CD4-positive, alpha-beta T cell treated with Interferon gamma for 1 hour (primary cell): ENCODE measurements around the gene CLEC16A.

Source experiments
- DNase-seq: peaks from one replicate; pipeline ENCODE4 v3.0.0-alpha.2; 2020

The CLEC16A gene

DNA sequence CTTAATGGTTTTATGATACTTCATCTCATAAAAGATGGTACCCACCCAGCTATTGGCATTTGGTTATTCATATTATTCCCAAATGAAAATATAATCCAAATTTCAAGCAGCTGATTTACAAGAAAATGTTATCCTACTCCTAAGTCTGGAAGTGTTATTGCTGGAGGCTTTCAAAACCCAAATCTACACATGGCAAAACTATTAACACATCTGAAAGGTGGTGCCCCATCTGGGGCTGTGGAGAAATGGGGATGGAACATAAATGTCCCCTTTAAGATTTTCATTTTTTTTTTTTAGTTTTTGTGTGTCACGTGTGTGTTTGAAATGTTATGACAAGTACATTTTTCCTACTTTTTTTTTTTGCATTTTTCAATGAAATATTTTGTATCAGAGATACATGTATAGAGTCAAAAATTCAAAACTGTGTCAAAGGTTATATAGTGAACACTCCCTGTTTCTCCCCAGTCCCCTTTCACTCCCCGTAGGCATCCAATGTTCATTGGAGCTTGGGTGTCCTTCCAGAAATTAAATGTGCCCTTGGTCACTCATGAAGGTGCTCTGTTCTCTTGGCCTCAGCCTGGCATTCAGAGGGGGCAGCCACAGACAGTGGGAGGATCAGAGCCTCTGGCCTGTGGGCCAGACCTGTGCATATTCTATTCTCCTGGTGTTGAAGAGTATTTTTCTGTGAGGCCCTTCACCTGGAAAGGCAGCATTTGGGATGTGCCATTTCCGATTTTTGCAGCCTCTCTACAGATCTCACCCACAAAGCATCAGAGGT lies 79.1 kb downstream of the CLEC16A start:
- DNase-seq: no peak

- DNase-seq: no peak
Measured at GRCh38 chr16:11024333-11025053, 80.1 kb downstream of the CLEC16A start.

DNA sequence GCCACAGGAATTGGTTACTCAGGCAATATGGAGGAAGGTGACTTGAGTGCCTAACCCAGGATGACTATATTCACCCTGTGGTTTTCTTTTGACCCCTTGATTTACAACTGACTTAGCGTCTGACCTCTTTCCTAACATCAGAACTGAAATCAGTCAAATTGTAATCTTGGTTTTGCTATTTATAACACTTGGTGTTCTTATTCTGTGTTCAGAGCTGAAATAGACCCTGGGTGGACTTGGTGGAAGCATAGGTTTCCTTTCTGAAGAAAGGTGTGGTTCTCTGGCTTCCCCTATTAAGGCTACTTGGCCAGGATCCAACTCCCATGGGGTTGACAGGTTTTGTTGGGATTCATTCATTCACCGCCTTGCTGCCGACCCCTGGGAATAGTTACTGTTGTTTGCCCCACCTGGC lies 80.8 kb downstream of the CLEC16A start:
- DNase-seq: no peak

- DNase-seq: no peak
Measured at GRCh38 chr16:11029948-11030347, 85.6 kb downstream of the CLEC16A start.

GRCh38 chr16:11030990-11031510 lies 86.7 kb downstream of the CLEC16A start:
- no peak for DNase-seq

DNA sequence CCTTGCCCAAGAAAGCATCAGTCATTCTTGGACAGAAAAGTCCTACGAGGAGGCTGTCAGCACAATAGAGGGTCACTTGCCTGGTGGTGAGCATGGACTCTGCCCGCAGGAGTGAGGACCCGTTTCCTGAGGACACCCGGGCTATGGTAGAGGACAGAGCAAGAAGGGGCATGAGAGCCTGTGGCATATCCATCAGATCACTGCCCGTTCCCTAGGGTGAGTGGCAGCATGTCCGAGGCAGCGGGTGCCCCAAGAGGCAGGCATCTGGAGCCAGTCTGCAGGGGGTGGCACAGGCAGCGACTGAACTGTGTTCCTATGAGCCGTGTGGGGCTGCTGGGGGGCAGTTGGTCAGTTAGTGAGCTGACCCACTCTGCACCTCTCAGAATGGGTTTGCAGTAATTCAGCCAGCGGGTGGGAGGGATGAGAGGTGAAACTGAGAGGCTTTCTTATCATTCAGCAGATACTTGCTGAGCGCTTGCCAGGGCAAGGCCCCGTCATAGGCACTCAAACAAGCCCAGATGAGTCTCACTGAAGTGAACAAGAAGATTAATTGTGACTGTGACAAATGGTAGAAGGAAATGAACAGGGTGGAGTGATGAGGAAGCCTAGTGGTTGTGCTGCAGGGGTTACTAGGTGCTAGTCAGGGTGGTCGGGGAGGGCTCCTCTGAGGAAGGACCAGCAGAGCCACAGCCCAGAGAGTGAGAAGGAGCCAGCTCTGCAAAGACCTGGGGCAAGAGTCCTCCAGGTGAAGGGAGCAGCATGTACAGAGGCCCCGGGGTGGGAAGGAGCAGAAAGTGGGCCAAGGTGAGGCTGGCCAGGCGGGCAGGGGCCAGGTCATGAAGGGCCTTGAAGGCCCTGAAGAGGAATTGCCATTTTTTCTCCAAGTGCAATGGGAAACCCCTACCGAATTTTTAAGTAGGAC lies 87.9 kb downstream of the CLEC16A start:
- DNase-seq: no peak

DNA sequence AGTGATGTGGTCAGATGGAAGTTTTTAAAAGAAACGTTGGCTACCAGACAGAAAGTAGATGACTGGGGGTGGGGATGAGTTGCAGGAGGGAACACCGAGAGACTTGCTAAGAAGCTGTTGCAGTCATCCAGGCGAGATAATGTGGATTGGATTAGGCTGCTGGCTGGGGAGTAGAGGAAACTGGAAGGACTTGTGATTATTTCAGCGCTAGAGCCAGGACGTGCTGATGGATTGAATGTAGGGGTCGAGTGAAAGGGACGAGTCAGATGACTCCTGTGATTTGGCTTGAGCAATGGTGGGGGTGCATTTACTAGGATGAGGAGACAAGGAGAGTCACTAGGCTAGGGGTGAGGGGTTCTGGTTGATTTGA lies 88.5 kb downstream of the CLEC16A start:
- no peak for DNase-seq

GRCh38 chr16:11033629-11034420 lies 89.5 kb downstream of the CLEC16A start:
- no peak for DNase-seq

DNA sequence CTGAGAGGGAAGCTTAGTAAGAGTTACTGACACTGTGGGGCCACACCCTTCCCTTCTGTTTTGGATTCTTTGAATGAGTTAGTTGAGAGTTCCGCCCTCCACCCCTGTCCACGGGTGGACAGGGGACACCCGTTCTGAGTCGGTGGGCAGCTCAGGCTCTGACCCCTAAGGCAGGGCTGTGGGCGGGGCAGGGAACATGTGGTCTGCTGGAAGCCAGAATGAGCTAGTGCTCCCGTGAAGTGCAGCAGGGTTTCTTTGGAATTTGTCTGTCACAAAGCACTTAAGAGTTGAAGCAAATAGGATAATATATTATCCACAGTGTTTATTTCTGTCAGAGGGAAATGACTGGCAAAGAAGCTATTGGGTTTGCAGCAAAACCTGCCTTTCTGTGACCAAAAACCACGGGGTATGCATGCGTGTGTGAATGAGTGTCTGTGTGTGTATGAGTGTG lies 90.1 kb downstream of the CLEC16A start:
- no peak for DNase-seq

GRCh38 chr16:11035096-11035495 lies 90.7 kb downstream of the CLEC16A start:
- DNase-seq: no peak

- no peak for DNase-seq
Measured at GRCh38 chr16:11036040-11036439, 91.7 kb downstream of the CLEC16A start.

DNA sequence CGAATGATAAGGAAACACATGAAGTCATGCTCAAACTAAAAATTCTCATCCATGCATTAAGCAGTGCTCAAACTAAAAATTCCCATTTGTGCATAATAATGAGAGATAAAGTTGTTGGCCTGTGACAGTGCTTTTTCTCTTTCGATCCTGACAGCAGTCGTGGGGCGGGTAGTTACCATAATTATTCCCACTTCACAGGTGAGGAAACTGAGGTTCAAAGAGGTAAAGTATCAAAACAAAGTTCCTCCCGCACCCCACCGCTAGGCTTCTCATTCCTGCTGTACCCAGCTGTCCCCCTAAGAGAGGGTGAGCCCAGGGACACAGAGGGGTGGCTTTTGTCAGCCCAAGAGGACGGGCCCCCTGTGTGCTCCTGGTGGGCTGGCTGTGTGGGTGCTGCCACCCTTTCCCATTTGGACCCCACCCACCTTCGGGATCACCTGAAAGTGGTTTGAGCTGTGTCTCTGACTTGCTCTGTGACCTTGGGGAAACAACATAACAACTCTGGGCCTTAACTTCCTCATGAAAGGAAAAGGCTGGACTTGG lies 92.6 kb downstream of the CLEC16A start:
- DNase-seq: no peak

DNA sequence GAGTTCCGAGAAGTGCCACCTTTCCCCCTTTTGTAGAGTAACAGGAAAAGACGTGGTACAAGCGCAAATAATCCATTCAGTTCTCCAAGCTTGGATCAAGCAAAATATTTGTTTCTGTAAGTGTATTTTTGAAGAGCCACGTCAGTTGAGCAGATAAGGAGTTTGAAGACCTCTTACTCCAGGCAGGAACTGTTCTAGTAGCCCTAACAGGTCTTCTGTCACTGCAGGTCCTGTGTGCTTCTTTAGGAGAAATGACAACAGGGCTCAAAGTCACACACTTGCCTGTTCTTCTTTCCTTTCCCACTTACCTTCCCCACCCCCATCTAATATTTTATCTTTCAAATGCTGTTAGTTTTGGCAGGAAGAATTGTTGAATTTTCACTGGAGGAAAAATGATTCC lies 93.9 kb downstream of the CLEC16A start:
- DNase-seq: no peak

GRCh38 chr16:11038777-11039176 lies 94.4 kb downstream of the CLEC16A start:
- no peak for DNase-seq

DNA sequence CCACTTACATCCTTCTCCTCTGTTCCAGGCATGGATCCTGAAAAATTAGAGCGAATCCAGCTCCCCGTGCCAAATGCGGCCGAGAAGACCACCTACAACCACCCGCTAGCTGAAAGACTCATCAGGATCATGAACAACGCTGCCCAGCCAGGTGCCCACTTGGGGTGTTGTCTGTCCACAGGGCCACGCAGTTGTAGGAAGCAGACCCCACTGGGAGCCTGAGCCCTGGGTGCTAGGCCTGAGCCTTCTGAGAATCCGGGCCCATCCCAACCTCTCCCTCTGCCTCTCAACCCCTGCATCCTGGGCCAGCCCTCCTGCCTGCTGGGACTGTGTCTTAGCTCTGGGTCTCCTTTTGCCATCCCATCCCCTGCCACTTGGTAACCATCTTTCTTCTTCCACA lies 95.4 kb downstream of the CLEC16A start:
- DNase-seq: no peak

GRCh38 chr16:11042191-11042590 lies 97.8 kb downstream of the CLEC16A start:
- no peak for DNase-seq

DNA sequence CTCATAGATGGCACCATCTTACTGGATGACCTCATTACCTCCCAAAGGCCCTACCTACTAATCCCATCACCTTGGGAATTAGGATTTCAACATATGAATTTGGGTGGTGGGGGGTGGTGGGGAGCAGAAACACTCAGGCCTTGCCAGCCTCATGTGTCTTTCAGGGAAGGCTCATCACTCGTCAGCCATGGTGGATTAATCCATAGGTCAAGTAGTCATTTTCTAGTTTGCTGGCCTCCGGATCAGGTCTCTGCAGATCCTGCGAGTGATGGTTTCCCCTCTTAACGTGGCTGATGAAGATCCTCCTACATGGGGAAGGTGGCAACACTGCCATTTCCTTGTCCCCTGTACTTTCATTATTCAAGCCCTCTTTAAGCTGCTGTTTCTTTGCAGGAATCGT lies 101.1 kb downstream of the CLEC16A start:
- no peak for DNase-seq

- no peak for DNase-seq
Measured at GRCh38 chr16:11045846-11046245, 101.5 kb downstream of the CLEC16A start.

DNA sequence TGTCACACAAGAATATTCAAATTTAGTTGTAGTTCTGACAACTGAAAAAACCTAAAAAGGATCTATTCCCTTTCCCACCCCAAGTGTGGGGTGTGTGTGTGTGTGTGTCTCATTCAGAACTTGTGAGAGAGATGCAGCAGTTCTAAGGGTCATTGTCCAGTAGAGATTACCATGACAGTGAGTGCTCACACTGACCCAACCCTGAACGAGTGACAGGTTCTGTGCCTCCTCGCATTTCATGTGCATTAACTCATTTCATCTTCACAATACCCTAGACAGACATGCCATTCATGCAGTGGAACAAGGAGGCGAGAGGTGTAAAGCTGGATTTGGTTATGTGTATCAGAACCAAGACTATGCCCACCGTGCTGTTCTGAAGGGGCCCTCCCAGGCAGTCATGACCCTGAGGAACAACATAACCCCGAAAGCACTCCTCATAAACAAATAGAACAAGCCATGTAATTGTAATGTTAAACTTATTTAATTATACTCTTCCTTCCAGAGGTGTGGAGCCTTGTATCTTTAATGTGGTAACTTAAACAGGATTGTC lies 102.1 kb downstream of the CLEC16A start:
- no peak for DNase-seq

DNA sequence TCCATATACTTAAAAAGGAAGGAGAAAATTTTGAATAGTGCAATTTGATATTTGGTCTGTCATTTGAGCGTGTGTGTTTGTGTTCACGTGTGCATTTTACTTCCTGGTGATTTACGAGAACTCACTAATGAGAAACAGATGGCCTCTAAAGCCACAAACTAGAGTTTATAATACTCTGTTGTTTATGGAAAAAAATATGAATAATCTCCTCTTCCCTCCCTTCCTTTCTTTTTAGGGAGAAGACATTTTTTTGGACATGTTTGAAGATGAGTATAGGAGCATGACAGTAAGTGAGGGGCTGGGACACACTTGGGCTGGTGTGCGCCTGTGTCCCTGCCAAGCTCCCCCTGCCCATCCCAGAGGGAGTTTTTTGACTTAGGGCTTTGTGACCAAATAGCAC lies 102.7 kb downstream of the CLEC16A start:
- no peak for DNase-seq

DNA sequence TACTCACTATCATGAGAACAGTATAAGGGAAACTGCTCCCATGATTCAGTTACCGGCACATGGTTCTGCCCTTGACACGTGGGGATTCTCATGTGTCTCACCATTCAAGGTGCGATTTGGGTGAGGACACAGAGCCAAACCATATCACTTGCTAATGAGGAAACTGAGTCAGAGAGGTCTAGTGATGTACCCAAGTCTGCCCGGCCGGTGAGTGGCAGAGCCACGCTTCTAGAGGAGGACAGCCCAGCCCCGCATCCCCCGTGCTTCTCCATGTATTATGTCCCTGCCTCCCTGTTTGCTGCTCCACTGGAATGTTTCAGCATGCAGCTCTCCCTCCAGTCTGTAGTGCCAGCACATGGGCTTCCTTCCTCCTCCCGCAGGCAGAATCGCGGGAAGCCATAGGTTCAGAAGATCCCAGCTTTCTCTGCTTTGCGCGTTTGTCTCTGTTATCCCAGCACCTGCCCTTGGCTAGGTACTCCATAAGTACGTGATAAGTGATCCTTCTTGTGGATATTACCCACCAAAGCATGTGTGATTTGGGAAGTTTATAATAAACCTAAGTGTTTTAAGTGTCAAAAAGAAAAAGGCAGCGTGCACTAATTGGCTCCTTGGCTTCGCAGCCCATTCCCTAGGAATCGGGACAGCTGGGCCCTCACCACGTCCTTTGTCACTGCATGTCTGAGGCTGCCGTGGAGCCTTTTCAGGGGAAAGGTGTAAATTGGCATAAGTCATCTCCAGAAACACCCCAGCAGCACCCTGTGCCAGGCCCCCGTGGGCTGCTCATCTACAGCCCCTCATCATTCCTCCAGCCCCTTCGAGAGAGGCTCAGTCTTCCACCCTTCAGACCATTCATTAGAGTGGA lies 103.8 kb downstream of the CLEC16A start:
- DNase-seq: no peak
